ENCODE data around the gene FAM120AOS. TPM values are rescaled to one million over a fixed set of nuclear protein-coding genes. Genes with fewer than 3 reads are reported as not detected.

Gene FAM120AOS
- 37.7 and 46.8 TPM in 2 replicates for total RNA-seq (2014; rRNA removed; shearing (Covaris generic))

DNA sequence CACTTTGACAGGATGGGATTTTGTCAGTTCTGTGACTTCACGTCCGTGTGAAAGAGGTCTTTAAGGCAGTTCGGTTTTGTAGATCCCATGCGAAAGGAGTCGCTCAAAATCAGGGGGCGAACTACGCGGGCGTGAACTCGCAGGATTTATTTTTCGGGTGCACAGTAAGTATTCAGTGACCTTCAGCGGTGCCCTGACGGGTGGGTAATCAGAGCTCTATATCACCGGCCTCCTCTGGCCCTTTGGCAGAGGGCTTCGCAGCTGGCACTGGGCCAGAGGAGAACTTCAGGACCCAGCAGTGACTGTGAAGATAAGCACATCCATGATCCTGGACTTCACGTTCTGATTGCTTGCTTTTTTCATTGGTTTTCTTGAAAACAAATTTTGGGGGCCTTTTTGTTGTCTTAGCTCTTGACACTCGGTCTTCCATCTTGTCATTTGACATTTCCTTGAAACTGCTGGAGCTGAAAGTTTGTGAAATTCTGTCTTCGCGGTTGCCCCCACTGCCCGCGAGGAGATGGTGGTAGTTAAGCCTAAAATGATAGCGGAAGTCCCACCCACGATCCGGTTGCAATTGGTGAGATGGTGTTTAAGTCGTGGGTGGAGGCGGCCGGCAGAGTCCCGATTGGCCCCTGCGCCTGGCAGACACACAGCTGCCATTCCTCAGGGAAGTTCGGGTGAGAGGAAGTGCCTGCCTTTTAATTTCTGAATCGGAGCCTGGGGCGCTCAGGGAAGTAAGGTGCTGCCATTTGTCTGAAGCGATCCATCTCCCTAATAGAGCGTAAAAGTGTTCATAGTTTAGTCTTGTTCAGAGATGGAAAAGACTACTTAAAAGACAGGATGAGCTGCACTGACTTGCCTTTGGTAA is at the start of gene FAM120AOS:
TSS of gene FAM120AOS (minus strand) at position 535 of the 868 bp plus-strand sequence. CDS start 872 bp downstream, outside the sequence.
- no peaks in the 10 kb centered on the region for H3K36me3 ChIP-seq (replicated peaks; ENCODE audit: control insufficient read depth, insufficient read depth, low read length)
- peak; percentile 82 for DNase-seq
- H3K27me3 ChIP-seq (ENCODE audit: control insufficient read depth, insufficient read depth, low read length), result no peaks in the 10 kb centered on the region

DNA sequence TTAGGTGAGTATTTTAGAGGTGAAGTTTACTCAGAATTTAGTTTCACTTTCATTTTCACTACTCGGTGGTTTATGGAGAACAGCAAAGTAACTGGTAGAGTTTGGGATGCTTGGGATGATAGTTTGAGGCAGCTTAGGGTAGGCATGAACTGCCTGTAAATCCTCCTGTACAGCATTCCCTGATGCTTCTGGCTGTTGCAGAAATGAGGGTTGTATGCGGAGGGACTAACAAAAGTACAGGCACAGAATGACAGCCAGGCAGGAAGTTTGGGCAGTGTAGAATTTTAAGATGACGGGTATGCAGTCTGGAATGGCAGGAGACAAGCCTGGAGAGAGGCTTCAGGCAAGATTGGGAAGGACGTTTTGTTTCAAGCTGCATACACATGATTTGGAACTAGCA is 48.0 kb upstream of the FAM120AOS start:
- H3K36me3 ChIP-seq (replicated peaks; ENCODE audit: control insufficient read depth, insufficient read depth, low read length), result peaks cover 26% of the 10 kb centered on the region
- DNase-seq, result no peak
- H3K27me3 ChIP-seq (ENCODE audit: control insufficient read depth, insufficient read depth, low read length), result no peaks in the 10 kb centered on the region
- H3K4me3 ChIP-seq (ENCODE audit: insufficient read depth, low read depth, low read length), result no peak overlapping the region

More for the DNA sequence above, at the start of gene FAM120AOS:
- peak within 1 kb of the TSS; percentile 91 for H3K4me3 ChIP-seq (ENCODE audit: insufficient read depth, low read depth, low read length)

DNA sequence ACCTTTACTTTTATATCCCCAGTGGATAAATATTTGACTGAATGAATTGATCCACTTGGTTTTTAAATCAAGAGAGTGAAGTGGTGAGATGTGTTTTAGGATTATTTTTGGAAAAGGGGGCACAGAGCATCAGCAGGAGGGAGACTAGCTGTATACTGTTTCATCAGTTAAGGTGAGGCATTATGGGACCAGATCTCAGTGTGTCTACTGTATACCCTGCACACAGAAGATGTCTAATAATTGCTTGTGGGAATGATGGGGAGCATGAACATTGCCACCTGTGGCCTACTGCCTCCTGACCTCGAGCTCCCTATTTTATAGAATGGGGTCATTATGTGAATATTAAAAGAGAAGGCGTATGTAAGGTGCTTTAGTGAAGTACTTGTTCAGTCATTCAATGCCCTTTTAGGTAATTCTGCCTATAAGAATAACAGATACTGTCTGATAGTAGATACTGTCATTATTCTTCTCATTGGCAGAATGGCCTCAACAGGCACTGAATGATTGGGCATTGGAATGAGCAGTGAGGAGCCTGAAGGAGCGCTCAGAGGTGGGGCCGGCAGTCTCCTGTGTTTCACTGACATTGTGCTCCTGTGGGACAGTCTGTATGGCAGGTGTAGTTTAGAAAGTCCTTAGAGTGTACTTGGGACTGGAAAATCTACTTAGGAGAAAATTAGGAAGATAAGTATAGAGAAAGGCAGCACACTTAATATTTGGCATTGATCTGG is 47.4 kb upstream of the FAM120AOS start:
- Histone ChIP-seq H3K36me3 (replicated peaks; ENCODE audit: control insufficient read depth, insufficient read depth, low read length) (peaks cover 26% of the 10 kb centered on the region), H3K4me3 (ENCODE audit: insufficient read depth, low read depth, low read length) (no peak overlapping the region), H3K27me3 (ENCODE audit: control insufficient read depth, insufficient read depth, low read length) (no peaks in the 10 kb centered on the region)
- DNase-seq, result no peak

DNA sequence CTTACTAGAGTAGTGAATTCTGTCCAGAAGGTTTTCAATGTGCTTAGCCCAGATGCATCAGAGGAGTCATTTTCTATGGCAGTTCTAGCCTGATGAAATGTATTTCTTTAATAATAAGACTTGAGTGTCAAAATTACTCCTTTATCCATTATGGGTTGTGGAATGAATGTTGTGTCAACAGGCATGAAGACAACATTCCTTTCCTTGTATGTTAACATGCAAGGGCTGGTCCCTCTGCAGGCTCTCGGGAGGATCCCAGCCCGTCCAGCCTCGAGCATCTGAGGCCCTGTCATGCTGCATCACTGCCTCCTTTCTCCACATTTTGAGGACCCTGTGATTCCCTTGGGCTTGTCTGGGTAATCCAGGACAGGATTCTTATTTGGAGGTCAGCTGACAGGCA is 42.9 kb upstream of the FAM120AOS start:
- DNase-seq, result no peak
- H3K4me3 ChIP-seq (ENCODE audit: insufficient read depth, low read depth, low read length), result no peak overlapping the region
- H3K36me3 ChIP-seq (replicated peaks; ENCODE audit: control insufficient read depth, insufficient read depth, low read length), result peaks cover 27% of the 10 kb centered on the region
- H3K27me3 ChIP-seq (ENCODE audit: control insufficient read depth, insufficient read depth, low read length), result no peaks in the 10 kb centered on the region

DNA sequence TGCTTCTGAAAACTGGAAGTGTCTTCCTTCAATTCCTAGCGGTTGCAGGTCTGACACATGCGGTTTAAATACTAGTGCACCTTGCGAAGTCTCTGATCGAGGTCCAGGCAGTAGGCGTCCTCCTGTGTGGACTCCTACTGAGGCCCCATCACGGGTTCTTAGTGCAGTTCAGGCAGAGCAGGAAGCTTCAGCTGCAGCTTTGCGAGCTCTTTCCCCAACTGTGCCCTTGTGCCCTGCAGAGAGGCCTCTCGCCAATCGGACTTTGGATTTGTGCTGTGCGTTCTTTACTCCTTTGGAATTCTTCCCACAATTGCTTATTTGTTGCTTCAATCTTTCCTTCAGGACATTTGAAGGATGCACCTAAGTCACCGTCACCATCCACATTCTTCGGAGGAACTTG is 40.6 kb upstream of the FAM120AOS start:
- Histone ChIP-seq H3K4me3 (ENCODE audit: insufficient read depth, low read depth, low read length) (no peak overlapping the region), H3K27me3 (ENCODE audit: control insufficient read depth, insufficient read depth, low read length) (no peaks in the 10 kb centered on the region), H3K36me3 (replicated peaks; ENCODE audit: control insufficient read depth, insufficient read depth, low read length) (peaks cover 20% of the 10 kb centered on the region)
- DNase-seq, result no peak

DNA sequence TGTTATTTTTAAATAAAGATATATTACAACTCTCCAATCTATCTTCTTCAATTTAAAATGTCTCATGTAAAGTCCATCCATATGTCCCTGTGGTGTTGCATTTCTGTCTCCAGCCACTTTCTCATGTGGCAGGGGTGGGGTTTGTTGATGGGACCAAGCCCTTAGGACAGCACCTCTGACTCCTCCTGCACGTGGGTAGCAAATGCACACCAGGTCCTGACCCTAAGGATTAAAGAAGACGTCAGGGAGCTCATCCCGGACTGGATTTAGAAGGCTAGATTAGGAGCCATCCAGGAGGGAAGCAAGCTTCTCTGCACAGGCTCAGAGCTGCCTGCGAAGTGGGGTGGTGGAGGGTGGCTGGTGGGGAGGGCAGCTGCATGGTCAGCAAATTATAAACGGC is 38.9 kb upstream of the FAM120AOS start:
- Histone ChIP-seq H3K4me3 (ENCODE audit: insufficient read depth, low read depth, low read length) (no peak overlapping the region), H3K36me3 (replicated peaks; ENCODE audit: control insufficient read depth, insufficient read depth, low read length) (peaks cover 10% of the 10 kb centered on the region), H3K27me3 (ENCODE audit: control insufficient read depth, insufficient read depth, low read length) (no peaks in the 10 kb centered on the region)
- DNase-seq, result no peak

DNA sequence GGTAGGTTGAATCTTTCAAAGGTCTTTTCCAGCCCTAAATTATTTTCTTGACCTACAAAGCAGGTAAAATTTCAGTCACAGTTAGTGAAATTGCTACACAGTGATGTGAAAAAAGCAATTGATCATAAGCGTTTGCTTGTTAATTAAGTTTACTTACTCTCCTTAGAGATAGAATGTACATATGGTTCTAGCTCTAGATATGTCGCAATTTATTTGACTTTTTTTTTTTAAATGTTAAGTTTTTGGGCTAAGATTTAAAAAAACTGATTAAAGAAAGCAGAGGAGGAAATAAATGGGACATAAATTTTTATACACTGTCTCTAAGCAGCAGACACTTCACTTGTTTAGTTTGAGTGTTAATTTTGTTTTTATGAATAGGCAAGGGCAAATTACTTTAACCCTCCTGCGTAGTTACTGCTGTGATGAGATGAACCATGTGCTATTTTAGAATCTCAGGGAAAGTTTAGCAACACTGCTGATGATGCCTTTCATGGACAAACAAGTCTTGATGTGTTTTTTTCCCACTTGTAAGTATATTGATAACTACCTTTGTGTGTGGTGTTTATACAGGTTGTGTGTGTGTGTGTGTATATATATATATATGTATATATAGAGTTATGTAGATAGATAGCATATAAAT is 38.3 kb upstream of the FAM120AOS start:
- Histone ChIP-seq H3K27me3 (ENCODE audit: control insufficient read depth, insufficient read depth, low read length) (no peaks in the 10 kb centered on the region), H3K4me3 (ENCODE audit: insufficient read depth, low read depth, low read length) (no peak overlapping the region), H3K36me3 (replicated peaks; ENCODE audit: control insufficient read depth, insufficient read depth, low read length) (peaks cover 7% of the 10 kb centered on the region)
- no peak for DNase-seq

DNA sequence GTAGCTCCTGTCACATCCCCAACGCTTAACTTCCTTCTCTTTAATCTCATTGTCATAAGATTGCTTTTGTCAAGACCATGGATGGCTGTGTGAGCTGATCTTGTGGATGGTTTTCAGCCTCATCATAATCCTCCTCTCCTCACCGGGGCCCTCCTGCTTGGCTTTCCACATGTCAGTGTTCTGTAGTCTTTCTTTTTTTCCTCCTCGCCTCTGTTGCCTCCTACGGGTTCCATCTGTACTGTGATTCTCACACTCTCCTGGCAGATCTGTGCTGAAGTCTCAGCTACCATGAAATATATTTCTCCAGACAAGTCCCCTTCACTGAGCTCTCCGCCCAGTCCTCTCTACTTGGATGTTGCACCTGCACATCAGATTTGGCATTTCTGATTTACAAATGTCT is 34.9 kb upstream of the FAM120AOS start:
- Histone ChIP-seq H3K36me3 (replicated peaks; ENCODE audit: control insufficient read depth, insufficient read depth, low read length) (peaks cover 3% of the 10 kb centered on the region), H3K27me3 (ENCODE audit: control insufficient read depth, insufficient read depth, low read length) (no peaks in the 10 kb centered on the region), H3K4me3 (ENCODE audit: insufficient read depth, low read depth, low read length) (no peak overlapping the region)
- no peak for DNase-seq

DNA sequence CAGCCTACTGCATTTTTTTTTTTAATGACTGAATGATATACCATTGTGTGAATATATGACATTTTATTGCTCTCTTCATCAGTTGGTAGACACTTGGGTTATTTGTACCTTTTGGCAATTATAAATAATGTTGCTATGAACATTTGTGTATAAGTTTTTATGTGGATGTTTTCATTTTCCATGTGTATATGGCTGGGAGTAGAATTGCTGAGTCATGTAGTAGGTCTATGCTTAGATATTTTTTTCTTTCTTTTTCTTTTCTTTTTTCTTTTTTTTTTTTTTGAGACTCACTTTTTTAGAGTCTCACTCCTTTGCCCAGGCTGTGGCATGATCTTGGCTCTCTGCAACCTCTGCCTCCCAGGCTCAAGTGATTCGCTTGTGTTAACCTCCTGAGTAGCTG is 32.9 kb upstream of the FAM120AOS start:
- Histone ChIP-seq H3K27me3 (ENCODE audit: control insufficient read depth, insufficient read depth, low read length) (no peaks in the 10 kb centered on the region), H3K36me3 (replicated peaks; ENCODE audit: control insufficient read depth, insufficient read depth, low read length) (peaks cover 6% of the 10 kb centered on the region), H3K4me3 (ENCODE audit: insufficient read depth, low read depth, low read length) (no peak overlapping the region)
- DNase-seq, result no peak

DNA sequence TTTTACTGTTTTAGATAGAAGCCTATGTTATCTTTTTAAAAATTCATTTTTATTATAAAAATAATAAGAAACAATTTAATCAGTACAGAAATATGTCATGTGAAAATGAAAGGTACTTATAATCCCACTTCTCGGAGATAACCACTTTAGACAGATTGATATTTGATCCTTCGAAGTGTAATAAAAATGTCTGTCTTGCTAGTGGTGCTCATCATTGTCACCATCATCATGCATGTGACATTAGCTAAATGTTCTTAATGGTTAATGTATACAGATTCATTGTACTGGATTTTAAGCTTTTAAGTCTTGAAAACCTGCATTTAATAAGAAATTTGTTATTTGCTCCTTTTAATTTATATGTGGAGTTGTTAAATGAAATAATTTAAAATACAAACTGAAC is 30.1 kb upstream of the FAM120AOS start:
- Histone ChIP-seq H3K36me3 (replicated peaks; ENCODE audit: control insufficient read depth, insufficient read depth, low read length) (peaks cover 6% of the 10 kb centered on the region), H3K27me3 (ENCODE audit: control insufficient read depth, insufficient read depth, low read length) (no peaks in the 10 kb centered on the region), H3K4me3 (ENCODE audit: insufficient read depth, low read depth, low read length) (no peak overlapping the region)
- DNase-seq, result no peak

DNA sequence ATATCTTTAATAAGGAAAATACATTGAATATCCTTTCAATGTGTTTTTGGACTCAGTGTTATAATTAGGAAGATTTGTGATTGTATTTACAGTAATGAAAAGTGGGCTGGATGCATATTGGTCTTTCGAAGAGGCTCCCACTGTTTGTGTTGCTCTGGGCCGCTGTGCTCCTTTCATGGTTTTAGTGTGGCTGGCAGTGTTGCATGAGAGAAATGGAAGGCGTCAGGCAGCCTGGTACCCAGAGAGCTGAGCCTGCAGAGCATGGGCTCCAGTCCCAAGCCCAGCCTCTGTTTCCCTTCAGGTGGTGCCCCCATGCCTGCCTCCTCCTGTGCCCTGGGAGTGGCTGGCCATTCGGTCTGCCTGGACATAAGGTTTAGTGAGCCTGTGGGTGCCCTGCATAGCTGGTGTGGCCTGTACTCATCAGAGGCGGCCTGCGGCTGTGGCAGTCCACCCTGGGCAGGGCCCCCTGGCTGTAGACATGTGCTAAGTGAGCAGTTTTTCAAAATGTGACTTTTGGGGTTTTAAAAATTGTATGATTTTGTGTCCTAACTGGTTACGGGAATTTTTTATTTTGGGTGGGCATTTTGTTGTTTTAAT is 27.4 kb upstream of the FAM120AOS start:
- Histone ChIP-seq H3K36me3 (replicated peaks; ENCODE audit: control insufficient read depth, insufficient read depth, low read length) (peaks cover 9% of the 10 kb centered on the region), H3K27me3 (ENCODE audit: control insufficient read depth, insufficient read depth, low read length) (no peaks in the 10 kb centered on the region), H3K4me3 (ENCODE audit: insufficient read depth, low read depth, low read length) (no peak overlapping the region)
- peak; percentile 58 for DNase-seq

DNA sequence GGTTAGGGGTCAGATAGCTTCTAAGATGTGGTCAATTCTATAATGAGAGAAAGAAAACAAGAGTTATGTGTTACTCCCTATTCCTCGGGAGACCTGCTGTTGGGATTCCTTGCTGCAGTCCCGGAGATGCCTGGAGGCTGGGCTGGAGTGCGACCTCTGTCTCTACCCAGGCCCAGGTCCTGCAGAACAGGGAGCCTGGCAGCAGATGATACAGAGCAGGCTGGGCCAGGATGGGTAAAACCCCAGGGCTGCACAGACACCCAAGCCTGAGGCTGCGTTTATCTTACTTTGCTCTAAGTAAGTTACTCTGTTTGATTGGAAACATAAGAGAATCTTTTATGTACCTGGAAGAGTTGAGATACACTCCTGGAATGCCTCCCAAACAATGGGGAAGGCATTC is 26.9 kb upstream of the FAM120AOS start:
- DNase-seq, result peak; percentile 45
- Histone ChIP-seq H3K4me3 (ENCODE audit: insufficient read depth, low read depth, low read length) (no peak overlapping the region), H3K27me3 (ENCODE audit: control insufficient read depth, insufficient read depth, low read length) (no peaks in the 10 kb centered on the region), H3K36me3 (replicated peaks; ENCODE audit: control insufficient read depth, insufficient read depth, low read length) (peaks cover 9% of the 10 kb centered on the region)

DNA sequence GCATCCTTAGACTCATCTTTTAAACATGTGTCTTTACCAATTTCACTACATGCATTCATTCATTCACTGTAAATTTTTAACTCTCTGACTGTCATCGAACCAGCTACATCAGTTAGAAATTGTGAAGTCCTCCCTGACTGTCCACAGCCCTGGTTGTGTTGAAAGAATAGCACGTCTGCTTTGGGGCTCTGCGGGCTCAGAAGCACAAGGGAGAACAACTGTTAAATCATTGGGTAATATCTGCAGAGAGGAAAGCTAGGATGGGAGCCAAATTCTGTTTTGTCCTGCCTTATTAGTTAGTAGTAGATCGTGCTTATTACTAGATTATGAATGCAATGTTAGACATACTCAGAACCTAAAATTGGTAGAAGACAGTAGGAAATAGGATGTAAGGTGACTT is 26.3 kb upstream of the FAM120AOS start:
- no peak for DNase-seq
- Histone ChIP-seq H3K36me3 (replicated peaks; ENCODE audit: control insufficient read depth, insufficient read depth, low read length) (peaks cover 10% of the 10 kb centered on the region), H3K4me3 (ENCODE audit: insufficient read depth, low read depth, low read length) (no peak overlapping the region), H3K27me3 (ENCODE audit: control insufficient read depth, insufficient read depth, low read length) (no peaks in the 10 kb centered on the region)

DNA sequence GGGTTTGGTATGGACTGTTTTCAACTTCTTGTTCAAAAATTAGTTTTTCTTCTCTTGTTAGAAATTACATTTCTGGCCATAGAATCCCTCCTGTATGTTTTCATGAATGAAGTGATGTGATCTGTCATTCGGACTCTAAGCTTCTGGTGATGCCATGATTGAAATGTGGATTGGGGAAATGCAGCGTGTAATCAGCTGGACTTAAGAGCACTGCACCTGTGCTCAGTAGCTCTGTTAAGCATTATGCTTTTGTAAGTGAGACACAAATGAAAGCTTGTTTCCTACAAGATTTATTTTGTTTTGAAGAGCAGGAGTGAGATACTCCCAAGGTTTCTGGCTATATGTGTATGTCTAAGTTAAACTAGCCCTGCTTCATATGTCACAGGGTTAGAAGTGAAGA is 24.0 kb upstream of the FAM120AOS start:
- Histone ChIP-seq H3K4me3 (ENCODE audit: insufficient read depth, low read depth, low read length) (no peak overlapping the region), H3K36me3 (replicated peaks; ENCODE audit: control insufficient read depth, insufficient read depth, low read length) (peaks cover 4% of the 10 kb centered on the region; the same call in 1 of the 2 replicates), H3K27me3 (ENCODE audit: control insufficient read depth, insufficient read depth, low read length) (no peaks in the 10 kb centered on the region)
- no peak for DNase-seq
